T-helper 17 cell (primary cell): ENCODE results near the gene ZNF787. TPM values are rescaled to one million over a fixed set of nuclear protein-coding genes. Genes with fewer than 3 reads are reported as not detected.
"Not testable (repeated sequence)": the region's sequence is repeated elsewhere in the genome, so short reads cannot be mapped to it uniquely, and the experiment has no call there.

Source experiments
- ATAC-seq: fragments of 150-1000 bp; cut with Tn5 transposase; 2 replicates; pipeline ENCODE4 v1.10.0; 2021; ENCODE audit warnings: mild to moderate bottlenecking, moderate library complexity
- DNase-seq, 3 donors: peaks; one replicate each; pipeline versions ENCODE4 v3.0.0 to v3.0.0-alpha.2; 2020 to 2021
- H3K9me3 ChIP-seq: one replicate; pipeline ENCODE4 v1.7.0; 2013; ENCODE audit warnings: low read length, mild to moderate bottlenecking; ENCODE audit not compliant: control insufficient read depth, poor library complexity, severe bottlenecking
- H3K27ac Mint-ChIP-seq: one replicate; pipeline ENCODE4 v1.8.0; 2022; ENCODE audit warnings: mild to moderate bottlenecking, moderate library complexity, mixed read lengths
- H3K27me3 Mint-ChIP-seq: one replicate; pipeline ENCODE4 v1.8.0; 2022; ENCODE audit warnings: mixed read lengths
- H3K36me3 Mint-ChIP-seq: one replicate; pipeline ENCODE4 v1.8.0; 2022; ENCODE audit warnings: low read depth, mixed read lengths
- H3K4me1 Mint-ChIP-seq: one replicate; pipeline ENCODE4 v1.8.0; 2022; ENCODE audit warnings: mild to moderate bottlenecking, mixed read lengths
- H3K4me3 Mint-ChIP-seq: one replicate; pipeline ENCODE4 v1.8.0; 2022; ENCODE audit warnings: mild to moderate bottlenecking, moderate library complexity, mixed read lengths
- total RNA-seq, 4 donors: library from RNA in 2 of 4; stranded (reverse) in 2 of 4; gene quantifications; one replicate each; pipeline ENCODE4 v1.2.3 and lab custom pipeline; 2022 to 2026

ZNF787 gene
- total RNA-seq, 2 donors from 2014 or later = 17.2 to 22.2 TPM

DNA sequence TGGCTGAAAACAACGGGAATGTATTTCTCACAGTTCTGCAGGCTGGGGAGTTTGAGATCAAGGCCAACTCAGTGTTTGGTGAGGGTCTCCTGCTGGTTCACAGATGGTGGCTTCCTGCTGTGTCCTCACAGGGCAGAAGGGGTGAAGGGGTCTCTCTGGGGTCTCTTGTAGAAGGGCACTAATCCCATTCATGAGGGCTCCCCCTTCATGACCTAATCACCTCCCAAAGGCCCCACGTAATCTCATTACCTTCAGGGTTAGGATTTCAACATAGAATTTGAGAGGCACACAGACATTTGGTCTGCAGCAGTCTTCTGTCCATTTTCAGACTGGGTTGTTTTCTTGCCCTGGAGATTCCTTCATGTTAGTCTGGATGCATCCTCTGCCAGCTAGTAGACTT is 31.5 kb upstream of the ZNF787 start:
- H3K27ac Mint-ChIP-seq = no peak overlapping the region
- no peaks in the 10 kb centered on the region for H3K27me3 Mint-ChIP-seq
- no peak overlapping the region for H3K4me3 Mint-ChIP-seq
- peaks cover 4% of the 10 kb centered on the region for H3K36me3 Mint-ChIP-seq
- no peaks in the 10 kb centered on the region for H3K9me3 ChIP-seq
- ATAC-seq (no peak), DNase-seq (no peak)
- peaks cover 11% of the 10 kb centered on the region for H3K4me1 Mint-ChIP-seq

DNA sequence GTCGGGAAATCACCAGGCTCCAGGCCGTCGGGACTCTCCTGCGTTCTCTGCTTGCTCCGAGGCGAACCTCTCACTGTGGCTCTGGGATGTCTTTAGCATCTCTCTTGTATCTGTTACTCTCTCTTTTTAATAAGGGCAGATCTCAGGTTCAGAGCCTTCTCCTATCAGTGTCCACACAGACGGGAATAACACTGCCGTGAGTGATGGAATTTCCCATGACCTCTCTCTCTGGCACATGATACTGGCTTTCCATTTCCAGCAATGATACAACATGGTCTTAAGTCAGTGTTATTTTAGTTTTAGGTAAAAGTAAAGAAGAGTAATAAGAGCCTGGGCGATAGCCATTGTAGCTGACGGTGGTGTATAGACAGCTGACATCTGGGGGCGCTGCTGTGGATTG is 29.3 kb upstream of the ZNF787 start:
- peaks cover 11% of the 10 kb centered on the region for H3K4me1 Mint-ChIP-seq
- H3K4me3 Mint-ChIP-seq = no peak overlapping the region
- H3K9me3 ChIP-seq = no peaks in the 10 kb centered on the region
- DNase-seq (no peak), ATAC-seq (no peak)
- no peaks in the 10 kb centered on the region for H3K27me3 Mint-ChIP-seq
- no peak overlapping the region for H3K27ac Mint-ChIP-seq
- peaks cover 6% of the 10 kb centered on the region for H3K36me3 Mint-ChIP-seq

DNA sequence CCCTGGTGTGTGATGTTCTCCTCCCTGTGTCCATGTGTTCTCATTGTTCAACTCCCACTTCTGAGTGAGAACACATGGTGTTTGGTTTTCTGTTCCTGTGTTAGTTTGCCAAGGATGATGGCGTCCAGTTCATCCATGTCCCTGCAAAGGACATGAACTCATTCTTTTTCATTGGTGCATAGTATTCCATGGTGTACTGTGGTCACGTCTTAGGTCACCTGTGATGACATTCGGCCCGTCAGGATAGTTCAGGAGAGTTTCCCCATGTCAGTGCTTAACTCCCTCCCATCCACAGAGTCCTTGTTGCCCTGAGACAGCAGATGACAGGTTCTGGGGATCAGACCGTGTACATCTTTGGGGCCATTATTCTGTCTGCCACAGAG is 28.6 kb upstream of the ZNF787 start:
- no peak overlapping the region for H3K27ac Mint-ChIP-seq
- no peak for DNase-seq
- H3K4me1 Mint-ChIP-seq = peaks cover 10% of the 10 kb centered on the region
- H3K9me3 ChIP-seq = no peaks in the 10 kb centered on the region
- no peaks in the 10 kb centered on the region for H3K27me3 Mint-ChIP-seq
- H3K36me3 Mint-ChIP-seq = peaks cover 6% of the 10 kb centered on the region
- ATAC-seq = no peak
- H3K4me3 Mint-ChIP-seq = no peak overlapping the region

DNA sequence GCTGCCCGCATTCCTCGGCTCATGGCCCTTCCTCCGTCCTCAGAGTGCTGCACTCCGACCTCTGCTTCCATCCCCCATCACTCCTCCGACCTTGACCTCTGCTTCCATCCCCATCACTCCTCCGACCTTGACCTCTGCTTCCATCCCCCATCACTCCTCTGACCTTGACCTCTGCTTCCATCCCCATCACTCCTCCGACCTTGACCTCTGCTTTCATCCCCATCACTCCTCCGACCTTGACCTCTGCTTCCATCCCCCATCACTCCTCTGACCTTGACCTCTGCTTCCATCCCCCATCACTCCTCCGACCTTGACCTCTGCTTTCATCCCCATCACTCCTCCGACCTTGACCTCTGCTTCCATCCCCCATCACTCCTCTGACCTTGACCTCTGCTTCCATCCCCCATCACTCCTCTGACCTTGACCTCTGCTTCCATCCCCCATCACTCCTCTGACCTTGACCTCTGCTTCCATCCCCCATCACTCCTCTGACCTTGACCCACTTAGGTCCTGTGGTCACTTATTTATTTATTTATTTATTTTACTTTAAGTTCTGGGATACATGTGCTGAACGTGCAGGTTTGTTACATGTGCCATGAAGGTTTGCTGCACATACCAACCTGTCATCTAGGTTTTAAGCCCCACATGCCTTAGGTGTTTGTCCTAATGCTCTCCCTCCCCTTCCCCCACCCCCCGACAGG is 28.0 kb upstream of the ZNF787 start:
- DNase-seq, H3K9me3 ChIP-seq, H3K36me3 Mint-ChIP-seq, ATAC-seq, H3K27ac Mint-ChIP-seq, H3K27me3 Mint-ChIP-seq, H3K4me3 Mint-ChIP-seq: not testable (repeated sequence)
- peaks cover 10% of the 10 kb centered on the region for H3K4me1 Mint-ChIP-seq

DNA sequence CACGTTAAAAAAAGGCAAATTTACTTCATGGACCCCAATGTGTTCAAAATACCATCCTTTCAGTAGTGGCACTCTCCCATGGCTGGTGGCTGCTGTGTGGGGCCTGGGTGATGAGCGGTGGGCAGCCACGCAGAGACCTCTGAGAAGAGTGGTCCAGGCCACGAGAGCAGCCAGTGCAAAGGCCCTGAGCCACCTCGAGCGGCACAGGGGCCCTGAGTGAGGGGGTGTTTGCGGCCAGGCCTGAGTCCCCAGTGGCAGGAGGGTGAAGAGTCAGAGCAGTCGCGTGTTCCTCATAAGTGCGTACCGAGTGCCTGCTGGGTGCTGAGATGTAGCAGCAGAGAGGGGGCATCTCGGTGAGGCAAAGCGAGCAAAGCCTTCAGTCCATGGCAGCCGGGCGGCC is 27.0 kb upstream of the ZNF787 start:
- Mint-ChIP-seq H3K4me1 (peaks cover 6% of the 10 kb centered on the region), H3K27ac (no peak overlapping the region), H3K27me3 (no peaks in the 10 kb centered on the region)

DNA sequence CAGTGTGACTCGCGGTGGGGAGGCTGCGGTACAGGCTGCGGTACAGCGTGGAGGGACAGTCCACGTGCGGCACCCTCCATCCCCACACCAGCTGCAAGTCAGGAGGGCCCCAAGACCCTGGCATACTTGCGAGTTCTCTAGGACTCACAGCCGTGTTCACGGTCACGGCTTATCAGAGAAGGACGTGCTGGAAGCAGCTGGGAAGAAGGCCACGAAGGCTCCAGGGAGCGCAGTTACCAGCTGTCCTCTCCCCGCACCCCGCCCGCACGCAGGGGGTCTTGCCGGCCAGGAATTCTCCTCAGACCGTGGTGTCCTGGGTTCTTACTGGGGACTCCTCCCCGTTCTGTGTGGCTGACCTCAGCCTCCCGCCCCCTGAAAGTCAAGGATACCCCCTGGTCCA is 26.2 kb upstream of the ZNF787 start:
- peaks cover 6% of the 10 kb centered on the region for H3K4me1 Mint-ChIP-seq
- DNase-seq (no peak), ATAC-seq (no peak)
- H3K27me3 Mint-ChIP-seq = no peaks in the 10 kb centered on the region
- H3K36me3 Mint-ChIP-seq = peaks cover 4% of the 10 kb centered on the region
- no peak overlapping the region for H3K27ac Mint-ChIP-seq
- H3K9me3 ChIP-seq = no peaks in the 10 kb centered on the region
- H3K4me3 Mint-ChIP-seq = no peak overlapping the region

More for the DNA sequence above, 27.0 kb upstream of the ZNF787 start:
- no peaks in the 10 kb centered on the region for H3K9me3 ChIP-seq
- ATAC-seq (no peak), DNase-seq (no peak)
- H3K36me3 Mint-ChIP-seq = peaks cover 4% of the 10 kb centered on the region
- H3K4me3 Mint-ChIP-seq = no peak overlapping the region

DNA sequence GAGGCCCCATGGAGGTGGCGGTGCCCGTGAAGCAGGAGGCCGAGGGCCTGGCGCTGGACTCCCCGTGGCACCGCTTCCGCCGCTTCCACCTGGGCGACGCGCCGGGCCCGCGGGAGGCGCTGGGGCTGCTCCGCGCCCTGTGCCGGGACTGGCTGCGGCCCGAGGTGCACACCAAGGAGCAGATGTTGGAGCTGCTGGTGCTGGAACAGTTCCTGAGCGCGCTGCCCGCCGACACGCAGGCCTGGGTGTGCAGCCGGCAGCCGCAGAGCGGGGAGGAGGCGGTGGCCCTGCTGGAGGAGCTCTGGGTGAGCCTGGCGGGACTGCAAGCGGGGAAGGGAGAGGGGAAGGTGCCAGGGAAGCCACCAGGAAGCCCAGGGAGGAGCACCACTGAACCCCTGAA is 25.8 kb upstream of the ZNF787 start:
- ATAC-seq = no peak
- Mint-ChIP-seq H3K36me3 (peaks cover 4% of the 10 kb centered on the region), H3K4me3 (no peak overlapping the region), H3K27ac (no peak overlapping the region), H3K4me1 (peaks cover 8% of the 10 kb centered on the region), H3K27me3 (no peaks in the 10 kb centered on the region)
- H3K9me3 ChIP-seq = no peaks in the 10 kb centered on the region
- DNase-seq = no peak

DNA sequence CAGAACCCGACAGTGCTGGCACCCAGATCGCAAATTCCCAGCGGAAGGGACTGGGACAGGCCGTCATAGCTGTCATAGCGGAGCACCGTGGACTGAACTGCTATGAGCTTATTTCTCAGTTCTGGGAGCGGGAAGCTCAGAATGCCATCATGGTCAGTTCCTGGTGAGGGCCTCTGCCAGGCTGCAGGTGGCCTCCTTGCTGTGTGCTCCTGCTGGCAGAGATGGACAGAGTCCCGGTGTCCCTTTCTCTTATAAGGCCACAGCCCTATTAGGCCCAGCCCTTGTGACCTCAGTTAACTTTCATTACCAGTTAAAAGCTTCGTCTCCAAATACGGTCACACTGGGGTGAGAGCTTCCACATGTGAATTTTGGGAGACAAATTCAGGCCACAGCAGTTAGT is 24.6 kb upstream of the ZNF787 start:
- H3K36me3 Mint-ChIP-seq = peaks cover 4% of the 10 kb centered on the region
- H3K4me1 Mint-ChIP-seq = peaks cover 14% of the 10 kb centered on the region
- no peaks in the 10 kb centered on the region for H3K9me3 ChIP-seq
- no peak overlapping the region for H3K27ac Mint-ChIP-seq
- no peak overlapping the region for H3K4me3 Mint-ChIP-seq
- H3K27me3 Mint-ChIP-seq = no peaks in the 10 kb centered on the region
- no peak for ATAC-seq
- no peak for DNase-seq

DNA sequence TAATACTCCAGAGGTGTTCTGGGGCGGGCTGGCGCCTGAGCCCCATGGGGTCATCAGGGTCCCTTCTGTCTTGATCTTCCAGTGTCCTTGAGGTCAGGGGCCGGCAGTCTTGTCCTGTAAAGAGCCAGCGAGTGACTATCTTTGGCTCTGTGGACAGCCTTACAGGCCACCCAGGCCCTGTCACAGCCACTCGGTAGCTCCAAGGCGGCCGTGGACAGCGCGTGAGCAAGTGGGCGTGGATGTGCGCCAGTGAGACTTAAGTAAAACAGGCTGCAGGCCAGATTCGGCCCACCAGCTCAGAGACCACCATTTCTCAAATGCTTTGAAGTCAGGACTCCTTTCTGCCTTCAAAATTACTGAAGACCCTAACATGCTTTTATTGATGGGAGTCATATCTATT is 23.7 kb upstream of the ZNF787 start:
- DNase-seq (no peak), ATAC-seq (no peak)
- Mint-ChIP-seq H3K27ac (peak overlapping the region; percentile 84), H3K4me1 (peaks cover 23% of the 10 kb centered on the region), H3K27me3 (no peaks in the 10 kb centered on the region), H3K36me3 (peaks cover 4% of the 10 kb centered on the region), H3K4me3 (no peak overlapping the region)
- H3K9me3 ChIP-seq = no peaks in the 10 kb centered on the region

DNA sequence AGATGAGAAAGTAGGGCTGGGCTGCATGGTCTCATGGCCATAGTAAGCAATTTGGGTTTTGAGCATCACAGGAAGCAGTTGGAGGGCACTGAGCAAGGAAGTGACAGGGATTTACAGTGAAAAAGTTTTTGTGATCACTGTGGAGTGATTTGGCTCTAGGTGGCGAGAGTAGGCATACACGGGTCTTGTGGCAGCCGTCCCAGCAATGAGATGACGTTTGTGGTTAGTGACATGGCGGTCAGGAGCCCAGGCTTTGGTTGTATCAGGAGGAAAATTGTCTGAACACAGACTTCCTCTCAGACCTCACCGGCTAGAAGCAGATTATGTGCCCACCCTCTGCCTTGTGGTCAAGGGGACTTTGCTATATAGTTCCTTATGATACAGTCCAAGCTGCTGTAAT is 23.3 kb upstream of the ZNF787 start:
- Mint-ChIP-seq H3K27me3 (no peaks in the 10 kb centered on the region), H3K27ac (peak overlapping the region; percentile 84), H3K4me1 (peaks cover 25% of the 10 kb centered on the region), H3K4me3 (no peak overlapping the region), H3K36me3 (peaks cover 2% of the 10 kb centered on the region)
- ATAC-seq (no peak), DNase-seq (no peak)
- H3K9me3 ChIP-seq = no peaks in the 10 kb centered on the region

DNA sequence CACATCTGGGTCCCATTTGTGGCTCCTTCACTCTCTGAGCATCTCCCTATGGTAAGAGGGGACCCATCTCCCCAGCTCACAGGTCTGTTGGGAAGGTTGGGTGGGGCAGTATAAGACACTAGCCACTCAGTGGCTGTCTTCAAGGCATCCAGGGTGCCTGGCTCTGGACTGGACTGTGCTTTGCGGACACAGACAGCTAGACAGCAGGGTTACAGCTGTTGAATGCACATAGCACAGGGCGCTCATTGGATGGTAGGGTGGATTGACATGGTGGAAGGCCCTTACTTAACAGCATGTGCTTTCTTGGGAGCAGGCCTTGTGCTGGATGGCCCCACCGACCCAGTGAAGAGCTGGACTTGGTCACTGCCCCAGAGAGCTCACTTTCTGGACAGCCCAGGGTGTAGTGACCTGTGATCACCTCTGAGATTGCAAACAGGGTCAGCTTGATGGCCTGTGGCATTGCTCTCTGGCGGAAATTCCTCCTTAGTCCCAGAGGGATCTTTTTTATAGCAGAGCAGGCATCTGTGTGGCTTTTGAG is 21.9 kb upstream of the ZNF787 start:
- H3K36me3 Mint-ChIP-seq = peaks cover 2% of the 10 kb centered on the region
- ATAC-seq (no peak), DNase-seq (no peak)
- H3K4me1 Mint-ChIP-seq = peaks cover 25% of the 10 kb centered on the region
- no peak overlapping the region for H3K4me3 Mint-ChIP-seq
- H3K27ac Mint-ChIP-seq = peak overlapping the region; percentile 84
- H3K27me3 Mint-ChIP-seq = no peaks in the 10 kb centered on the region
- no peaks in the 10 kb centered on the region for H3K9me3 ChIP-seq

DNA sequence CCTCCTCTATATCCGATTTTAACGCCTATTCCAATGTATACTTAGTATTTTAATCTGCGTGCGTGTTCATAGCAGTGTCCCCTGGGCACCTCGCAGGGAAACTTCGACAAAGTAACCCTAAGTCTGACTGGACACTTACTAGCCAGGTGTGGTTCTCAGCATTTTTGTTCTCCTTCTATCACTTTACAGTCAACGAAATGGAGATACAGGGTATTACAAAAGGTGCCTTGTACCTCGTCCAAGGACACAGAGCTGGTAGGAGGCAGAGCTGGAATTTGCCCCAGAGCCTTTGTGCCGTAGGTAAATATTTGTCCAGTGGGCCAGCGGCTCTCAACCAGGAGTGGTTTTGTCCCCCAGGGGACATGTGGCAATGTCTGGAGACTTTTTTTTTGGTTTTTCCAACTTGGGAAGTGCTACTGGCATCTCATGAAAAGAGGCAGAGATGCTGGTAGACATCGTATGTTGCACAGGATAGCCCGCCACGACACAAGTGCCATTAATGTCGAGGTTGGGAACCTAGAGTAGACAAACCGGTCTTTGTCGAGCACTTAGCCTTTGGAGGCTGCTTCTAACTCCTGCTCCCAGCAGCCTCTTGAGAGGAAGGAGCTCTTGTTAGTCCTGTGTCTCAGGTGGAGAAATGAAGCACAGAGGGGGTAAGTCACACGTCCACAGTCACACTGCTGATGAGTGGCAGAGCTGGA is 21.1 kb upstream of the ZNF787 start:
- no peaks in the 10 kb centered on the region for H3K27me3 Mint-ChIP-seq
- peak overlapping the region; percentile 99 for H3K4me3 Mint-ChIP-seq
- DNase-seq = no peak
- peaks cover 25% of the 10 kb centered on the region for H3K4me1 Mint-ChIP-seq
- no peaks in the 10 kb centered on the region for H3K9me3 ChIP-seq
- peaks cover 2% of the 10 kb centered on the region for H3K36me3 Mint-ChIP-seq
- H3K27ac Mint-ChIP-seq = peak overlapping the region; percentile 96
- ATAC-seq = no peak

DNA sequence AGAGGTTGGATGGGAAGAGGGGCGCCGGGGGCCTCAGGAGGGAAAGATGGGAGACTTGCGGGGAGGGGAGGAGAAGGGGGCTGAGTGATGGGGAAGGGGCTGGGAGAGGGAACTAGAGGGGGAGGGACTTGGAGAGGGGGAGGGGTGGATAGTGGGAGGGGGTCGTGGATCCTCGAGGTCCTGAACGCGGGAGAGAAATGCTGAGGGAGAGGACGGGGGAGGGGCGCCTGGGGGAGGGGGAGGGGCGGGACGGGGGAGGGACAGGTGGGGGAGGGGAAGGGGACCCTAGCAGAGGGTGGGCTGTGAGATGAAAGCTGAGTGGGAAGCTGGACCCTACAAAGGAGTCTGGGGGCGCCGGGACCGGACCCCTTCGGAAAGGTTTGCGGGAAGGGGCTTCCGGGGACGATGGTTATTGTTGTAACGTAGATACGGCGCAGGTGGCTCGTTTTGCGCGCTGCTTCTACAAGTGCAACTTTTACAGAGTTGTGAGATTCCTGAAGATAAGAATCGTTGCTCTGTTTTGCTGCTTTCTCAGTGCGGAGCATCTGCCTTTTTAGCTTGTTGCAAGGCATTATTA is 20.4 kb upstream of the ZNF787 start:
- Mint-ChIP-seq H3K36me3 (peaks cover under 1% of the 10 kb centered on the region), H3K27me3 (no peaks in the 10 kb centered on the region), H3K27ac (peak overlapping the region; percentile 96), H3K4me3 (peak overlapping the region; percentile 99), H3K4me1 (peaks cover 25% of the 10 kb centered on the region)
- ATAC-seq (no peak), DNase-seq (peak in 1 of 3 donors; percentile 23)
- no peaks in the 10 kb centered on the region for H3K9me3 ChIP-seq
